MM.1S (cell line): ENCODE data around the gene WBP4.

Experiments used
- DNase-seq: peaks from one replicate; pipeline ENCODE4 v3.0.0-alpha.2; 2015
- H2AFZ ChIP-seq: fragments of 300-600 bp; sonication (generic); 2 replicates; pipeline ENCODE4 v1.6.0; 2016; ENCODE audit warnings: antibody characterized with exemption, low read length
- H3F3A ChIP-seq: fragments of 300-600 bp; sonication (generic); 2 replicates; pipeline ENCODE4 v1.6.1; 2016; ENCODE audit warnings: mild to moderate bottlenecking, antibody characterized with exemption, low read length, moderate library complexity, mixed read lengths; ENCODE audit not compliant: insufficient read depth
- H3K27ac ChIP-seq: fragments of 300-600 bp; sonication (generic); 2 replicates; pipeline ENCODE4 v1.5.1; 2016; ENCODE audit warnings: mild to moderate bottlenecking, low read length
- H3K27me3 ChIP-seq: fragments of 300-600 bp; sonication (generic); replicated peaks from 2 replicates; pipeline ENCODE4 v1.6.0; 2016; ENCODE audit warnings: low read length; ENCODE audit not compliant: insufficient read depth
- H3K36me3 ChIP-seq: fragments of 300-600 bp; sonication (generic); replicated peaks from 2 replicates; pipeline ENCODE4 v1.6.1; 2016; ENCODE audit warnings: mild to moderate bottlenecking, low read length, mixed read lengths; ENCODE audit not compliant: insufficient read depth
- H3K4me1 ChIP-seq: fragments of 300-600 bp; sonication (generic); 2 replicates; pipeline ENCODE4 v1.6.1; 2016; ENCODE audit warnings: low read length, mixed read lengths
- H3K4me2 ChIP-seq: fragments of 300-600 bp; sonication (generic); 2 replicates; pipeline ENCODE4 v1.6.0; 2016; ENCODE audit warnings: low read depth, low read length
- H3K4me3 ChIP-seq: fragments of 300-600 bp; sonication (generic); 2 replicates; pipeline ENCODE4 v1.5.1; 2016; ENCODE audit warnings: low read length, mixed read lengths
- H3K79me2 ChIP-seq: fragments of 300-600 bp; sonication (generic); 2 replicates; pipeline ENCODE4 v1.6.1; 2016; ENCODE audit warnings: mixed run types, low read length, mixed read lengths
- H3K9ac ChIP-seq: fragments of 300-600 bp; sonication (generic); 2 replicates; pipeline ENCODE4 v1.6.1; 2016; ENCODE audit warnings: low read length, mixed read lengths
- H3K9me2 ChIP-seq: fragments of 300-600 bp; sonication (generic); replicated peaks from 2 replicates; pipeline ENCODE4 v1.6.1; 2016; ENCODE audit warnings: mild to moderate bottlenecking, low read length, mixed read lengths; ENCODE audit not compliant: insufficient read depth
- H3K9me3 ChIP-seq: fragments of 300-600 bp; sonication (generic); replicated peaks from 2 replicates; pipeline ENCODE4 v1.6.1; 2016; ENCODE audit warnings: mild to moderate bottlenecking, low read length, mixed read lengths; ENCODE audit not compliant: insufficient read depth
- H4K20me1 ChIP-seq: fragments of 300-600 bp; sonication (generic); 2 replicates; pipeline ENCODE4 v1.6.1; 2016; ENCODE audit warnings: mild to moderate bottlenecking, low read length, moderate library complexity, mixed read lengths; ENCODE audit not compliant: insufficient read depth
- EZH2 ChIP-seq: fragments of 300-600 bp; sonication (generic); optimal IDR thresholded peaks from 2 replicates; pipeline ENCODE3; 2017; ENCODE audit warnings: low read depth, mild to moderate bottlenecking, antibody characterized with exemption, low read length, mixed read lengths
- EZH2phosphoT487 ChIP-seq: fragments of 300-600 bp; sonication (generic); IDR thresholded peaks from 2 replicates; pipeline ENCODE4 v1.6.1; 2018; ENCODE audit warnings: antibody characterized with exemption, low read length
- TF ChIP-seq, protein P1 (sequence below): fragments of 300-600 bp; sonication (generic); IDR thresholded peaks from 2 replicates; pipeline ENCODE4 v1.5.1; 2016; ENCODE audit warnings: antibody characterized with exemption, low read length, mixed read lengths

WBP4 gene

DNA sequence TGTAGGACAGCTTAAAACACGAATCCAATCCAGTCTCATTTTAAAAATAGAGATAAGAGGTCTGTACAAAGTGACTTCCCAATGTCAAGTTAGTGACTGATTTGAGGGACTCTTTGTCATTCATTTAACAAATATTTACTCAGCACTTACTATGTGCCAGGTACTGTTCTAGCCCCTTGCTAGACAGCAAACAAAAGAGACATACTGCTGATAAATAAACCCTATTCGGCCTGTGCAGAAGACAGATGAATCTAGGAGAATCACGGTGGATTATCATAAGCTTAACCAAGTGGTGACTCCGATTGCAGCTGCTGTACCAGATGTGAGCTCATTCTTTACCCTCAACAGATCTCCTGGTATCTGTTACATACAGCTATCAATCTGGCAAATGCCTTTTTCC, 35.8 kb upstream of the WBP4 start:
- Histone ChIP-seq H3K9me2 (no peaks in the 10 kb centered on the region), H3K79me2 (peaks cover 61% of the 10 kb centered on the region), H3K27ac (no peak overlapping the region), H3K4me2 (no peak overlapping the region), H2AFZ (no peak overlapping the region), H4K20me1 (no peaks in the 10 kb centered on the region), H3K4me3 (no peak overlapping the region), H3K4me1 (no peaks in the 10 kb centered on the region), H3F3A (no peaks in the 10 kb centered on the region), H3K27me3 (no peaks in the 10 kb centered on the region), H3K9me3 (no peaks in the 10 kb centered on the region), H3K9ac (no peak overlapping the region), H3K36me3 (no peaks in the 10 kb centered on the region)
- TF ChIP-seq, protein P1, sequence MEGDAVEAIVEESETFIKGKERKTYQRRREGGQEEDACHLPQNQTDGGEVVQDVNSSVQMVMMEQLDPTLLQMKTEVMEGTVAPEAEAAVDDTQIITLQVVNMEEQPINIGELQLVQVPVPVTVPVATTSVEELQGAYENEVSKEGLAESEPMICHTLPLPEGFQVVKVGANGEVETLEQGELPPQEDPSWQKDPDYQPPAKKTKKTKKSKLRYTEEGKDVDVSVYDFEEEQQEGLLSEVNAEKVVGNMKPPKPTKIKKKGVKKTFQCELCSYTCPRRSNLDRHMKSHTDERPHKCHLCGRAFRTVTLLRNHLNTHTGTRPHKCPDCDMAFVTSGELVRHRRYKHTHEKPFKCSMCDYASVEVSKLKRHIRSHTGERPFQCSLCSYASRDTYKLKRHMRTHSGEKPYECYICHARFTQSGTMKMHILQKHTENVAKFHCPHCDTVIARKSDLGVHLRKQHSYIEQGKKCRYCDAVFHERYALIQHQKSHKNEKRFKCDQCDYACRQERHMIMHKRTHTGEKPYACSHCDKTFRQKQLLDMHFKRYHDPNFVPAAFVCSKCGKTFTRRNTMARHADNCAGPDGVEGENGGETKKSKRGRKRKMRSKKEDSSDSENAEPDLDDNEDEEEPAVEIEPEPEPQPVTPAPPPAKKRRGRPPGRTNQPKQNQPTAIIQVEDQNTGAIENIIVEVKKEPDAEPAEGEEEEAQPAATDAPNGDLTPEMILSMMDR = no peak
- TF ChIP-seq EZH2 = no peak
- TF ChIP-seq EZH2phosphoT487 = no peak
- DNase-seq = no peak

DNA sequence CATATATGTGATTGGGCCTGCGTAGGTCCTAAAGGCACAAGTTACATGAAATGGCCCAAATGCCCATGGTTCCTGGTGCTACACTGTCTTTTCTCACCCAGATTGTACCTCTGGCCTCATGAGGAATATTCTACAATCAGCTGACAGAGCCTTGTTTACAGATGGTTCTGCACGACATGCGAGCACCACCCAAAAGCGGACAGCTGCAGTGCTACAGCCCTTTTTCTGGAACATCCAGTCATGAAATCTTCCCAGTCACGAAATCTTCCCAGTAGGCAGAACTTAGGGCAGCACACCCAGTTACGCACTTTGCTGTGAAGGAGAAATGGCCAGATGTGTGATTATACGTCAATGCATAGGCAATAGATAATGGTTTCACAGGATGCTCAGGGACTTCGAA, 34.5 kb upstream of the WBP4 start:
- no peaks in the 10 kb centered on the region for H4K20me1 ChIP-seq
- TF ChIP-seq EZH2phosphoT487 (no peak), EZH2 (no peak)
- TF ChIP-seq, protein P1 = no peak
- H3K4me3 ChIP-seq = no peak overlapping the region
- peaks cover 55% of the 10 kb centered on the region for H3K79me2 ChIP-seq
- H3K36me3 ChIP-seq = no peaks in the 10 kb centered on the region
- no peaks in the 10 kb centered on the region for H3K9me2 ChIP-seq
- no peak overlapping the region for H3K4me2 ChIP-seq
- H2AFZ ChIP-seq = no peak overlapping the region
- DNase-seq = no peak
- no peaks in the 10 kb centered on the region for H3F3A ChIP-seq
- no peaks in the 10 kb centered on the region for H3K9me3 ChIP-seq
- no peak overlapping the region for H3K9ac ChIP-seq
- no peaks in the 10 kb centered on the region for H3K4me1 ChIP-seq
- no peak overlapping the region for H3K27ac ChIP-seq
- H3K27me3 ChIP-seq = no peaks in the 10 kb centered on the region

DNA sequence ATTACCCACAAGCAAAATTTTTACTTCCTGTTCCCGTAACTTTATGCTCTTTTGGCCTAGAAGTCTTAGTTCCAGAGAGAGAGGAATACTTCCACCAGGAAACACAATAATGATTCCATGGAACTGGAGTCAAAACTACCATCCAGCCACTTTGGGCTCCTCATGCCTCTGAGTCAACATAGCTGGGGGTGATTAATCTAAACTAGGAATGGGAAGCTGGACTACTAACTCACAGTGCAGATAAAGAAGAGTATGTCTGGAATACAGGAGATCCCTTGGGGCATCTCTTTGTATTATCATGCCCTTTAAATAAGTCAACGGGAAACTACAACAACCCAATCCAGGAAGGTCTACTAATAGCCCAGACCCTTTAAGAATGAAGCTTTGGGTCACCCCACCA, 33.3 kb upstream of the WBP4 start:
- TF ChIP-seq EZH2phosphoT487 (no peak), EZH2 (no peak)
- TF ChIP-seq, protein P1 = no peak
- H3F3A ChIP-seq = no peaks in the 10 kb centered on the region
- no peak overlapping the region for H3K27ac ChIP-seq
- no peaks in the 10 kb centered on the region for H3K9me3 ChIP-seq
- H3K9me2 ChIP-seq = no peaks in the 10 kb centered on the region
- H3K4me3 ChIP-seq = no peak overlapping the region
- DNase-seq = no peak
- no peak overlapping the region for H2AFZ ChIP-seq
- H3K4me2 ChIP-seq = no peak overlapping the region
- H3K4me1 ChIP-seq = no peaks in the 10 kb centered on the region
- no peaks in the 10 kb centered on the region for H4K20me1 ChIP-seq
- H3K27me3 ChIP-seq = no peaks in the 10 kb centered on the region
- peaks cover 45% of the 10 kb centered on the region for H3K79me2 ChIP-seq
- no peaks in the 10 kb centered on the region for H3K36me3 ChIP-seq
- H3K9ac ChIP-seq = no peak overlapping the region
